Brain microvascular endothelial cell (primary cell): ENCODE data around the gene ABO.
A peak's percentile ranks its signal among the peaks of the same experiment; 100 is the strongest.
"Not testable (repeated sequence)": the region's sequence is repeated elsewhere in the genome, so short reads cannot be mapped to it uniquely, and the experiment has no call there.

Experiments
- DNase-seq: peaks from one replicate; pipeline ENCODE4 v3.0.0-alpha.2; 2020
- H3K27ac ChIP-seq: fragments of 250-450 bp; sonication (Bioruptor Pico); 2 replicates; pipeline ENCODE4 v1.5.1; 2020; ENCODE audit warnings: mild to moderate bottlenecking, moderate library complexity
- H3K27me3 ChIP-seq: fragments of 250-450 bp; sonication (Bioruptor Pico); replicated peaks from 2 replicates; pipeline ENCODE4 v1.5.1; 2020; ENCODE audit warnings: mild to moderate bottlenecking
- H3K36me3 ChIP-seq: fragments of 250-450 bp; sonication (Bioruptor Pico); replicated peaks from 2 replicates; pipeline ENCODE4 v1.5.1; 2020; ENCODE audit warnings: mild to moderate bottlenecking
- H3K4me3 ChIP-seq: 2 replicates; pipeline ENCODE4 v1.5.1; 2011; ENCODE audit warnings: low read depth, mild to moderate bottlenecking, control low read depth, low read length, moderate library complexity
- in situ Hi-C: cut with HindIII; loops from 2 replicates; pipeline ENCODE4 v1.10.0; 2017; ENCODE audit warnings: low sequenced_read_pairs, low pct_ligation_motif_present
- TF ChIP-seq, protein P1 (sequence below): IDR thresholded peaks from 2 replicates; pipeline ENCODE4 v1.5.1; 2011; ENCODE audit warnings: low read depth, mild to moderate bottlenecking, moderate library complexity, low read length, control low read depth, inconsistent platforms; ENCODE audit errors: missing control alignments

Gene ABO

DNA sequence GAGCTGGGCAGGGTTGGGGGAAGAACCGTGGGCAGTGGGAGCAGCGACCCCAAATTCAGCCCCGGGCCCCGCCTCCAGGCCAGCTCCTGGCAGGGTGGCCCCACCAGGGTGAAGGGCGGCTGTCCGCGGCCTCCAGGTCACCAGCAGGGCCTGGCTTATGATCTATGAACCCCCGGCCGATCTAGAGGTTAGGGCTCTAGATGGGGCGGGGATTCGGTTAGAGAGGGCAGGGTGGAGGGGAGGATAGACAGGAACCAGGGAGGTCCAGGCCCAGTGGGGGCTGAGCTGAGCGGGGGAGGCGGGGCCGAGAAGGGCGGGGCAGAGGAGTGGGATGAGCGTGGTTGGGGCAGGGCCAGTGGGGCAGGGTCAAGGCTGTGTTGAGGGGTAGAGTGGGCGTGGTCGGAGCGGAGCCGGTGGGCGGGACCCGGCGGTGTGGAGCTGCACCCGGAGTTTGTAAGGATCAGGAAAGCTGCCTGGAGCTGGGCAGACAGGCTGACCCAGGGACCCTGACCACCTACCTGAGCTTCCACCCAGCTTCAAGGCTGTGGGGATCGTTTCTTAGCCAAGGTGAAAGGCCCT, 36.6 kb downstream of the ABO start:
- H3K27ac ChIP-seq, result no peak overlapping the region
- no peaks in the 10 kb centered on the region for H3K27me3 ChIP-seq
- H3K4me3 ChIP-seq, result peak overlapping the region; percentile 37
- no peaks in the 10 kb centered on the region for H3K36me3 ChIP-seq
- in situ Hi-C loops, result no loop called here
- DNase-seq, result peak; percentile 26
- TF ChIP-seq, protein P1, sequence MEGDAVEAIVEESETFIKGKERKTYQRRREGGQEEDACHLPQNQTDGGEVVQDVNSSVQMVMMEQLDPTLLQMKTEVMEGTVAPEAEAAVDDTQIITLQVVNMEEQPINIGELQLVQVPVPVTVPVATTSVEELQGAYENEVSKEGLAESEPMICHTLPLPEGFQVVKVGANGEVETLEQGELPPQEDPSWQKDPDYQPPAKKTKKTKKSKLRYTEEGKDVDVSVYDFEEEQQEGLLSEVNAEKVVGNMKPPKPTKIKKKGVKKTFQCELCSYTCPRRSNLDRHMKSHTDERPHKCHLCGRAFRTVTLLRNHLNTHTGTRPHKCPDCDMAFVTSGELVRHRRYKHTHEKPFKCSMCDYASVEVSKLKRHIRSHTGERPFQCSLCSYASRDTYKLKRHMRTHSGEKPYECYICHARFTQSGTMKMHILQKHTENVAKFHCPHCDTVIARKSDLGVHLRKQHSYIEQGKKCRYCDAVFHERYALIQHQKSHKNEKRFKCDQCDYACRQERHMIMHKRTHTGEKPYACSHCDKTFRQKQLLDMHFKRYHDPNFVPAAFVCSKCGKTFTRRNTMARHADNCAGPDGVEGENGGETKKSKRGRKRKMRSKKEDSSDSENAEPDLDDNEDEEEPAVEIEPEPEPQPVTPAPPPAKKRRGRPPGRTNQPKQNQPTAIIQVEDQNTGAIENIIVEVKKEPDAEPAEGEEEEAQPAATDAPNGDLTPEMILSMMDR, result no peak

DNA sequence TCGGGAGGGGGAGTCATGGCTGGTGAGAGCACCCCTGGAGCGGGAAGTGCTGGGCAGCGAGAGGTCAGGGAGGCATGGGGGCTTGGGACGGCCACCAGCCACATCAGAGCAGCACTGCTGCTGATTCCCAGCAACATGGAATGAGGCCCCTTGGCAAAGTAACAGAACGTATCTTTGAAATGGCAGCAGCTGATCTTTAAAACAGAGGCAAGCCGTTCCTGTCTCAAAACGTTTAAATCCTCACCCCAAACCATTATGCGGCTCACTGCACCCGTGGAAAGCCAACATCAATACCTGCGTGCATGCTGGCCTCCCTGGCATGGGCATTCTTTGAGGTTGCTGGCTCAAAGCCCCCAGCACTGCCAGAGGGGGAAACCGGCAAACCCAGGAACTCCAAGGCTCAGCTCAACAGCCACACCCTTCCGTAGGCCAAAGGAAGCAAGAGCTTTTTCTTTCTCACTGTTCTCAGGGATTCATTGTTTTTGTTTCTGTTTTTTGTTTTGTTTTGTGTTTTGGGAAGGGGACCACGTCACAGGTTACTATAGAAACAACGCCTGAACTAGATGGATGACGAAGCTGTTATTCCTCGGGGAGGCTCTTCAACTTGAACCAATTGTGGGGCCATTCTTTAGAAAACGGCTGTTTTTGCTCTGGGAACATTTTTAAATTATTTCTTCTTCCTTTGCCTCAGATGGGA, 37.8 kb downstream of the ABO start:
- no peaks in the 10 kb centered on the region for H3K27me3 ChIP-seq
- in situ Hi-C loops, result no loop called here
- TF ChIP-seq, protein P1, result no peak
- peak; percentile 45 for DNase-seq
- H3K36me3 ChIP-seq, result no peaks in the 10 kb centered on the region
- no peak overlapping the region for H3K4me3 ChIP-seq
- no peak overlapping the region for H3K27ac ChIP-seq

DNA sequence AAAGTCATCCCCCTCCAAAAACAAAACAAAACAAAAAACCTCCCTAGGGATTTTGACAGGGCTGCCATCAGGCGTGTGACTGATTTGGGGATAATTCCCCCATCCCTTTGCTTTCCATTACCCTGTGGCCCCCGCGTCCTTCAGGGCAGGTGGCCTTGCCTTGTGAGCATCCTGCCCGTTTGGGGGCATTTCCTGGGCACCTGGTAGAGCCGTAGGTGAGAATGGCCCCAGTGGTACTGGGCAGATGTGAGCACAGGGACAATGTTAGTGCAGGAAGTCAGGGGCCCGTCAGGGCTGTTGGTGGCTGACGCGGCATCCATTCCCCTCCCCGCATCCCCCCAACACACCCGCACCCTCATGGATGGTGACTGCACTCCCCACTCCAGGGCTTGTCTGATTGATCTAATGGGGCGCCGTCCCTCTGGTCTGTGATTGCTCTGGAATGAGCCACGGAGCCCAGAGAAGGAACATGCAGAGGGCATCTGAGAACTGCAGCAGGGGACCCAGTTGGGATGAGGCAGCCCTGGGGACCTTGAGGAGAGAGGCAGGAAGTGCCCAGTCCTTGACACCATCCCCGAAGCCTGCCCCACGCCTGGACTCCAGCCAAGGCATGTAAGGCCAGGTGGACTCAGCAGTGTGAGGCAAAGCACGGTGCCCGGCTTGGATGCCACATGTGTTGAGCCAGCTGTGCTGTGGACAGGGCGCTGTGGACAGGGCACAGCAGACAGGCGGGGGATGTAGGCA, 38.5 kb downstream of the ABO start:
- H3K4me3 ChIP-seq, H3K36me3 ChIP-seq, H3K27me3 ChIP-seq, in situ Hi-C loops, H3K27ac ChIP-seq, DNase-seq: not testable (repeated sequence)

DNA sequence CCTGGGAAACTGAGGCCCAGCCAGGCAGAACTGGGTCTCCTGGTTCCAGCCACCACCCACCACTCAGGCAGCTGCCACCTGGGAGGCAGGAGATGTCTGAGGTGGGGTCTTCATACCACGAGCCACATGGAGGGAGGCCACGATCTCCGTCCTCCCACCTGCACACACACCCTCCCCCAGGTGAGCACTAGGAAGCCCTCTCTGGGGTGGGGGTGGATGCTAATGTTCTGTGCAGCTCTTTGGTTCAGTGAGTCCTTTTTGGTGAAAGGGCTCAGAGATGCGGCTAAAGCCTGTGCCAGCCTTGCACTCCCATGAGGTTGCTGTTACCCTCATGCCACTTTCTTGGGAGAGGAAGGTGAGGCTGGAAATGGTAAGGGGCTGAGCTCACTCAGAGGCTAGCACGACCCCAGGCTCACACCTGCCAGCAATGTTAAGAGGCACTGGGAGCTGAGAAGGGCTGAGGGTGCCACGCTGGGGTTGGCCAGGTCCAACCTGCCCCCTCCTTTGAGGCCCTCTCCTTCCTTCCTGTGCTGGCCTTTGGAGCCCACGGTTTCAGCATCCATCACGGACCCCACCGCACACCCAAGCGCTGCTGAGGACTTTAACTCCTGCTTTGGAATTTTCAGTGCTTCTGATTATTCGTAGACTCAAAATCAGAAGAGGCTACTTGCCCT, 39.3 kb downstream of the ABO start:
- Histone ChIP-seq H3K4me3 (no peak overlapping the region), H3K36me3 (no peaks in the 10 kb centered on the region), H3K27me3 (no peaks in the 10 kb centered on the region), H3K27ac (no peak overlapping the region)
- no peak for DNase-seq
- in situ Hi-C loops, result no loop called here
- TF ChIP-seq, protein P1, result no peak

- H3K36me3 ChIP-seq, result no peaks in the 10 kb centered on the region
- DNase-seq, result no peak
- TF ChIP-seq, protein P1, result no peak
- H3K27me3 ChIP-seq, result no peaks in the 10 kb centered on the region
- no peak overlapping the region for H3K4me3 ChIP-seq
- in situ Hi-C loops, result no loop called here
- H3K27ac ChIP-seq, result no peak overlapping the region
Measured at GRCh38 chr9:133234577-133235322, 40.3 kb downstream of the ABO start.
